Stimulated activated memory B cell treated with anti-CD40 and anti-IgM and Interleukin-4, amounts not matched to agents 10 μg/mL and 1 μg/mL and 100 μg/mL, for 72 hours (primary cell): Measurements from ENCODE around the gene SPOUT1.
"Not testable (repeated sequence)": the region's sequence is repeated elsewhere in the genome, so short reads cannot be mapped to it uniquely, and the experiment has no call there.

Experiments used
- ATAC-seq: fragments of 150-1000 bp; cut with Tn5 transposase; 2 replicates; pipeline ENCODE4 v1.10.0; 2021
- H3K27ac Mint-ChIP-seq: one replicate; pipeline ENCODE4 v1.8.0; 2022; ENCODE audit warnings: mild to moderate bottlenecking, mixed read lengths
- H3K27me3 Mint-ChIP-seq: one replicate; pipeline ENCODE4 v1.8.0; 2022; ENCODE audit warnings: mixed read lengths
- H3K36me3 Mint-ChIP-seq: one replicate; pipeline ENCODE4 v1.8.0; 2022; ENCODE audit warnings: mixed read lengths
- H3K4me1 Mint-ChIP-seq: one replicate; pipeline ENCODE4 v1.8.0; 2022; ENCODE audit warnings: mixed read lengths
- H3K4me3 Mint-ChIP-seq: one replicate; pipeline ENCODE4 v1.8.0; 2022; ENCODE audit warnings: mild to moderate bottlenecking, moderate library complexity, mixed read lengths
- H3K9me3 Mint-ChIP-seq: one replicate; pipeline ENCODE4 v1.8.0; 2022; ENCODE audit warnings: mixed read lengths

SPOUT1 gene

DNA sequence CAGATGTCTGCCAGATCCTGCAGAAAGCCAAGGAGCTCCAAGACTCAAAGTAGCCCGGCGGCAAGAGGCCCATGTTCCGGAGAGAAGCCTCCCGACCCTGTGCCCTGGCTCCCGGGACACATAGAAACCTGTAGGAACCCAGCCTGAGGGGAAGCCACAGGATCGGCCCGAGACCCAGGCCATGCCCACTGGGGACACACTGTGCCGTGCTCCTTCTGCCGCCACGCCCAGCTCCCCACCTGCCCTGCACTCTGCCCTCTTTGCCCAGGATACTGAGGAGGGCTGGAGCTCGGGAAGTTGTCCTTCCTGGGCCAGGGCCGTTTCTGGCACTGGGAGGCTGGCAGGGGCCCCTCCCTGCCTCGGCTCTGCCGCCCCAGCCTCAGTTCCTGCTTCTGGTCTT, 21.8 kb downstream of the SPOUT1 start:
- Mint-ChIP-seq H3K4me3 (no peak overlapping the region), H3K27ac (no peak overlapping the region)

DNA sequence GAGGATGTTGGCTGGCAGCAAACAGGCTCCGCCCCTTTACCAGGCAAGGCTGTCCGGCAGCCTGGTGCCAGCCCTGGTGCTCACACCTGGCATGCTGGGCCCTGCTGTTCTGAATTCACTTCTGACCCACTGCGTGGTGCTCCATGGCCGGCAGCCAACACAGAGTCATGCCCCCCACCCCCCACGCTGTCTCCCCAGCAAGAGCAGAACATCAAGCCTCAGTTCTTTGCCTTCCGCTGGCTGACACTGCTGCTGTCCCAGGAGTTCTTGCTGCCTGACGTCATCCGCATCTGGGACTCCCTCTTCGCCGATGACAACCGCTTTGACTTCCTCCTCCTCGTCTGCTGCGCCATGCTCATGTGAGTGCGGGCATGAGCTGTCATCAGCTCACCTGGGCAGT, 23.9 kb downstream of the SPOUT1 start:
- Mint-ChIP-seq H3K9me3 (no peaks in the 10 kb centered on the region), H3K4me3 (no peak overlapping the region), H3K27me3 (no peaks in the 10 kb centered on the region), H3K27ac (no peak overlapping the region), H3K4me1 (no peaks in the 10 kb centered on the region), H3K36me3 (peaks cover 36% of the 10 kb centered on the region)
- ATAC-seq, result no peak

More for the DNA sequence above, 21.8 kb downstream of the SPOUT1 start:
- Mint-ChIP-seq H3K27me3 (no peaks in the 10 kb centered on the region), H3K9me3 (no peaks in the 10 kb centered on the region), H3K4me1 (no peaks in the 10 kb centered on the region), H3K36me3 (peaks cover 29% of the 10 kb centered on the region)
- no peak for ATAC-seq

GRCh38 chr9:128802482-128802881, 27.1 kb downstream of the SPOUT1 start:
- ATAC-seq, result no peak
- Mint-ChIP-seq H3K4me1 (no peaks in the 10 kb centered on the region), H3K27ac (no peak overlapping the region), H3K4me3 (no peak overlapping the region), H3K27me3 (no peaks in the 10 kb centered on the region), H3K36me3 (peaks cover 52% of the 10 kb centered on the region), H3K9me3 (no peaks in the 10 kb centered on the region)

GRCh38 chr9:128800061-128800460, 29.5 kb downstream of the SPOUT1 start:
- no peaks in the 10 kb centered on the region for H3K9me3 Mint-ChIP-seq
- no peaks in the 10 kb centered on the region for H3K4me1 Mint-ChIP-seq
- H3K27ac Mint-ChIP-seq, result no peak overlapping the region
- H3K4me3 Mint-ChIP-seq, result no peak overlapping the region
- H3K36me3 Mint-ChIP-seq, result peaks cover 49% of the 10 kb centered on the region
- H3K27me3 Mint-ChIP-seq, result no peaks in the 10 kb centered on the region
- ATAC-seq, result no peak

GRCh38 chr9:128798896-128799295, 30.7 kb downstream of the SPOUT1 start:
- Mint-ChIP-seq H3K4me1 (peaks cover 6% of the 10 kb centered on the region), H3K4me3 (no peak overlapping the region), H3K9me3 (no peaks in the 10 kb centered on the region), H3K27me3 (no peaks in the 10 kb centered on the region), H3K27ac (no peak overlapping the region), H3K36me3 (peaks cover 55% of the 10 kb centered on the region)
- no peak for ATAC-seq

GRCh38 chr9:128794961-128795360, 34.6 kb downstream of the SPOUT1 start:
- peaks cover 35% of the 10 kb centered on the region for H3K4me1 Mint-ChIP-seq
- not testable (repeated sequence) for H3K27ac Mint-ChIP-seq, H3K9me3 Mint-ChIP-seq, H3K4me3 Mint-ChIP-seq, H3K27me3 Mint-ChIP-seq, ATAC-seq
- H3K36me3 Mint-ChIP-seq, result peaks cover 68% of the 10 kb centered on the region

GRCh38 chr9:128792978-128793686, 36.5 kb downstream of the SPOUT1 start:
- H3K9me3 Mint-ChIP-seq, result no peaks in the 10 kb centered on the region
- peak overlapping the region; percentile 80 for H3K27ac Mint-ChIP-seq
- peak overlapping the region; percentile 38 for H3K4me3 Mint-ChIP-seq
- ATAC-seq, result no peak
- no peaks in the 10 kb centered on the region for H3K27me3 Mint-ChIP-seq
- peaks cover 52% of the 10 kb centered on the region for H3K36me3 Mint-ChIP-seq
- H3K4me1 Mint-ChIP-seq, result peaks cover 52% of the 10 kb centered on the region

DNA sequence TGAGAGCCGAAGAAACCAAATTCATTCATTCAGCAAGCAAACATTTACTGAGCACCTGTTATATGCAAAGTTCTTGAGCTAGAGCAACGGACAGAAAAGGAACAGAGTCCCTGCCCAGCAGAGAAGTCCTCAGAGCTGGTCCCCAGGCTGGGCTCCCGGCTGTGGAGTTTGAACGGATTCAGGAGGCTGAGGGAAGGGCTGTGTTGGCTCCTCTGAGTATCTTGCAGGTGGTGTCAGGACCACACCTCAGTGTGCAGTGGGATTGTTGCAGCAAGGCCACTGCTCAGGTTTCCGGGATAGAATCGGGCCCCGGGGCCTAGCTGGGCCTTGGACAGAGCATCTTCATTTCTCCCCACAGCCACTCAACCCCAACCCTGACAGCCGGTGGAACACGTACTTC, 37.5 kb downstream of the SPOUT1 start:
- no peak for ATAC-seq
- H3K27ac Mint-ChIP-seq, result peak overlapping the region; percentile 19
- H3K27me3 Mint-ChIP-seq, result no peaks in the 10 kb centered on the region
- no peak overlapping the region for H3K4me3 Mint-ChIP-seq
- peaks cover 50% of the 10 kb centered on the region for H3K36me3 Mint-ChIP-seq
- peaks cover 60% of the 10 kb centered on the region for H3K4me1 Mint-ChIP-seq
- no peaks in the 10 kb centered on the region for H3K9me3 Mint-ChIP-seq

DNA sequence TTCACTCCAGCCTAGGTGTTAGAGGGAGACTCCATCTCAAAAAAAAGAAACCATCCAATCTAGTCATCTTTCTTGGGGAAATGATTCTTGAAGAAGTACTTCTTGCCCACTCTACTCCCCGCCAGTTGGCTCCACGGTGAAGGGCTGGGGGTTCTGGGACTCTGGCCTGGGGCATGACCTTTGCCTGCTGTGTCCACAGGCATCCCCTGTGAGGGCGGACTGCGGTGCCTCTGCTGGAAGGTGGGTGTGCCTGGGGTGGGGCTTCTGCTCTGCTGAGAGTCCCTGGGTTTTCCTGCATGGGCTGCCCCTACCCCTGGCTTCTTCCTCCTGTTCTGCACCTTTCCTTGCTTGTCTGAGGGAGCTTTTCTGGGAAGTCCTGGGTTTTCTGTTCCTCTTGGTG, 39.1 kb downstream of the SPOUT1 start:
- no peaks in the 10 kb centered on the region for H3K27me3 Mint-ChIP-seq
- peaks cover 48% of the 10 kb centered on the region for H3K36me3 Mint-ChIP-seq
- H3K4me3 Mint-ChIP-seq, result peak overlapping the region; percentile 23
- no peak for ATAC-seq
- peak overlapping the region; percentile 60 for H3K27ac Mint-ChIP-seq
- no peaks in the 10 kb centered on the region for H3K9me3 Mint-ChIP-seq
- peaks cover 66% of the 10 kb centered on the region for H3K4me1 Mint-ChIP-seq

DNA sequence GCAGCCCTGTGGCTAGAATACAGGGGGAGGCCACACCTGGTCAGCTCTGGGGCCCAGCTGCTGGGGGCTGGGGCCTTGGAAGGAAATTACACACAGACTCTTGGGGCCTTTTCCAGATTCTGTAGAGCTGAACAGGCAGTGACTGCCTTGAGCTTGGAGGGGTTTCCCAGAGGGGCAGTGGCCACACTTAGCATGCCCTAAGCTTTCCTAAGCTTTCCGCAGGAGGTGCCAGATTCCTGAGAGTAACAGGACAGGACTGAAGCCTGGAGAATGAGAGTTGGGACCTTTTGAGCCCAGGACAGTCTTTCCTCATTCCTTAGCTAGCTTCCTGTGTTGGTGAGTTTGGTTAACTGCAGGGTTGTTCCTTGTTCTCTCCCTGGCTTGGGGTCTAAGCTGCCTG, 41.1 kb downstream of the SPOUT1 start:
- Mint-ChIP-seq H3K27ac (peak overlapping the region; percentile 97), H3K4me3 (peak overlapping the region; percentile 100), H3K27me3 (no peaks in the 10 kb centered on the region), H3K36me3 (peaks cover 33% of the 10 kb centered on the region), H3K9me3 (no peaks in the 10 kb centered on the region), H3K4me1 (peaks cover 61% of the 10 kb centered on the region)
- ATAC-seq, result no peak

DNA sequence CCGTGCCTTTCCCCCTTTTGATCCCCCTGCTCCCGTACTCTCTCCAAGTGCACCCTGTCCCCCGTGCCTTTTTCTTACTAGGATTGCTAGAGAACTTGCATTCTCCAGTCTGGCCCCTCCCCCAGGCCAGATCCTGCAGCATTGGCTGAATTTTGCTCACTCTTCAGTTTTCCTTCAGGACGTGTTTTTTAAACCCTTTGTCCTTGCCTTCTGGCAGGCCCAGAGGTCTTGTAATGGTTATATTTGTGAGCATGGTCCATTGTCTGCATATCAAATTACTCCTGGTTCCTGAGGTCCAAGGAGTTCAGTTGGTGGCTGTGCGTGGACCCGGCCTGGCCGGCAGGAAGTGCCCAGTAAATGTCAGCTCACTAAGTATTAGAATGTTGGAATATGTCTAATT, 41.9 kb downstream of the SPOUT1 start:
- H3K27me3 Mint-ChIP-seq, result no peaks in the 10 kb centered on the region
- peak overlapping the region; percentile 100 for H3K4me3 Mint-ChIP-seq
- H3K27ac Mint-ChIP-seq, result peak overlapping the region; percentile 97
- no peak for ATAC-seq
- peaks cover 26% of the 10 kb centered on the region for H3K36me3 Mint-ChIP-seq
- H3K9me3 Mint-ChIP-seq, result no peaks in the 10 kb centered on the region
- peaks cover 61% of the 10 kb centered on the region for H3K4me1 Mint-ChIP-seq

GRCh38 chr9:128786681-128787601, 42.7 kb downstream of the SPOUT1 start, which contains the start of gene TBC1D13:
Gene TBC1D13, plus strand, starts transcription at chr9:128787253. Its CDS starts 101 bp downstream, at chr9:128787354.
- Mint-ChIP-seq H3K4me1 (peaks cover 60% of the 10 kb centered on the region), H3K36me3 (peaks cover 22% of the 10 kb centered on the region), H3K27ac (peak within 1 kb of the TSS; percentile 97), H3K27me3 (no peaks in the 10 kb centered on the region), H3K9me3 (no peaks in the 10 kb centered on the region), H3K4me3 (peak within 1 kb of the TSS; percentile 100)
- peak; percentile 97 for ATAC-seq

DNA sequence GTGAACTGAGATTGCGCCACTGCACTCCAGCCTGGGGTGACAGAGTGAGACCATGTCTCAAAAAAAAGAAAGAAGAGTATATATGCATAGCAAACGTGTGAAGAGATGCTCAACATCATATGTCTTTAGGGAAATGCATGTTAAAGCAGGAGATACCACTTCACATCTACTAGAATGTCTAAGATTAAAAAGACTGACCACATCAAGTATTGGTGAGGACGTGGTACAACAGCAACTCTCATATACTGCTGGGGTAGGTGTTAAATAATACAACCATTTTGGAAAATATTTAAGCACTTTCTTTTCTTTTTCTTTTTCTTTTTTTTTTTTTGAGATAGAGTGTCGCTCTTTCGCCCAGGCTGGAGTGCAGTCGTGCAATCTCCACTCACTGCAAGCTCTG, 44.2 kb downstream of the SPOUT1 start:
- Mint-ChIP-seq H3K4me3 (no peak overlapping the region), H3K27me3 (no peaks in the 10 kb centered on the region), H3K9me3 (peaks cover 2% of the 10 kb centered on the region), H3K27ac (peak overlapping the region; percentile 64), H3K36me3 (peaks cover 8% of the 10 kb centered on the region), H3K4me1 (peaks cover 56% of the 10 kb centered on the region)
- ATAC-seq, result no peak

- no peak for ATAC-seq
- Mint-ChIP-seq H3K36me3 (peaks cover 3% of the 10 kb centered on the region), H3K27ac (peak overlapping the region; percentile 94), H3K4me3 (no peak overlapping the region), H3K9me3 (peaks cover 2% of the 10 kb centered on the region), H3K4me1 (peaks cover 35% of the 10 kb centered on the region), H3K27me3 (no peaks in the 10 kb centered on the region)
Observed at GRCh38 chr9:128782669-128783068, 46.9 kb downstream of the SPOUT1 start.

GRCh38 chr9:128781187-128782070, 48.2 kb downstream of the SPOUT1 start:
- peak overlapping the region; percentile 74 for H3K27ac Mint-ChIP-seq
- H3K9me3 Mint-ChIP-seq, result peaks cover 2% of the 10 kb centered on the region
- peak; percentile 90 for ATAC-seq

More at GRCh38 chr9:128781187-128782070, 48.2 kb downstream of the SPOUT1 start:
- Mint-ChIP-seq H3K4me1 (peaks cover 27% of the 10 kb centered on the region), H3K4me3 (no peak overlapping the region), H3K36me3 (no peaks in the 10 kb centered on the region), H3K27me3 (no peaks in the 10 kb centered on the region)
